Neural cell (in vitro differentiated cells): Measurements from ENCODE around the gene PABPN1L.

Experiments used
- EP300 ChIP-seq: fragments of 450-650 bp; conservative IDR thresholded peaks from 2 replicates; pipeline ENCODE4 v1.6.1; 2014; ENCODE audit warnings: antibody characterized with exemption, mild to moderate bottlenecking, moderate library complexity; ENCODE audit not compliant: poor library complexity, severe bottlenecking
- EZH2 ChIP-seq: fragments of 200-600, 300-800 bp; shearing (Covaris generic), sonication (generic); IDR thresholded peaks from 2 replicates; pipeline ENCODE4 v1.6.1; 2014; ENCODE audit warnings: antibody characterized with exemption, low read length, borderline replicate concordance, mild to moderate bottlenecking; ENCODE audit not compliant: insufficient read depth, poor library complexity, severe bottlenecking
- MXI1 ChIP-seq: fragments of 450-650 bp; conservative IDR thresholded peaks from 2 replicates; pipeline ENCODE4 v1.6.1; 2014; ENCODE audit warnings: antibody characterized with exemption, mild to moderate bottlenecking; ENCODE audit not compliant: poor library complexity, severe bottlenecking
- POLR2AphosphoS5 ChIP-seq: IDR thresholded peaks from 2 replicates; pipeline ENCODE4 v1.6.1; 2012
- TF ChIP-seq, protein P1 (sequence below): fragments of 450-650 bp; IDR thresholded peaks from 2 replicates; pipeline ENCODE4 v1.5.1; 2014; ENCODE audit warnings: antibody characterized with exemption, mild to moderate bottlenecking, moderate library complexity; ENCODE audit not compliant: poor library complexity, severe bottlenecking

GRCh38 chr16:88833086-88833485 lies 33.4 kb downstream of the PABPN1L start:
- TF ChIP-seq, protein P1, sequence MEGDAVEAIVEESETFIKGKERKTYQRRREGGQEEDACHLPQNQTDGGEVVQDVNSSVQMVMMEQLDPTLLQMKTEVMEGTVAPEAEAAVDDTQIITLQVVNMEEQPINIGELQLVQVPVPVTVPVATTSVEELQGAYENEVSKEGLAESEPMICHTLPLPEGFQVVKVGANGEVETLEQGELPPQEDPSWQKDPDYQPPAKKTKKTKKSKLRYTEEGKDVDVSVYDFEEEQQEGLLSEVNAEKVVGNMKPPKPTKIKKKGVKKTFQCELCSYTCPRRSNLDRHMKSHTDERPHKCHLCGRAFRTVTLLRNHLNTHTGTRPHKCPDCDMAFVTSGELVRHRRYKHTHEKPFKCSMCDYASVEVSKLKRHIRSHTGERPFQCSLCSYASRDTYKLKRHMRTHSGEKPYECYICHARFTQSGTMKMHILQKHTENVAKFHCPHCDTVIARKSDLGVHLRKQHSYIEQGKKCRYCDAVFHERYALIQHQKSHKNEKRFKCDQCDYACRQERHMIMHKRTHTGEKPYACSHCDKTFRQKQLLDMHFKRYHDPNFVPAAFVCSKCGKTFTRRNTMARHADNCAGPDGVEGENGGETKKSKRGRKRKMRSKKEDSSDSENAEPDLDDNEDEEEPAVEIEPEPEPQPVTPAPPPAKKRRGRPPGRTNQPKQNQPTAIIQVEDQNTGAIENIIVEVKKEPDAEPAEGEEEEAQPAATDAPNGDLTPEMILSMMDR: no peak
- no peak for TF ChIP-seq POLR2AphosphoS5
- TF ChIP-seq EP300: no peak
- no peak for TF ChIP-seq EZH2
- TF ChIP-seq MXI1: no peak
